OCI-LY3 (cell line): ENCODE data around the gene CEBPB.

Experiments used
- CTCF ChIP-seq: fragments of 200-600, 300-600 bp; sonication (generic); IDR thresholded peaks from 2 replicates; pipeline ENCODE4 v1.5.1; 2014; ENCODE audit warnings: antibody characterized with exemption, low read length, low read depth
- EZH2phosphoT487 ChIP-seq: fragments of 200-600 bp; shearing (Covaris generic); IDR thresholded peaks from 2 replicates; pipeline ENCODE4 v1.6.1; 2018; ENCODE audit warnings: antibody characterized with exemption, mixed run types, low read depth

- TF ChIP-seq CTCF (no peak), EZH2phosphoT487 (no peak)
Measured at GRCh38 chr20:50202677-50203076, 12.0 kb downstream of the CEBPB start.
